ENCODE data around the gene MARK3.

Gene MARK3

GRCh38 chr14:103433916-103434563, 48.8 kb downstream of the MARK3 start:
- no peak for TF ChIP-seq HDGF (IDR thresholded peaks at IDR 0.05; ENCODE audit: borderline replicate concordance)
- ChIA-PET POLR2A (no interaction called here), CTCF (no interaction called here)
- no peak for DNase-seq (ENCODE audit: extremely low spot score)

- no peak for DNase-seq (ENCODE audit: extremely low spot score)
- TF ChIP-seq FOXM1 (IDR thresholded peaks at IDR 0.05; ENCODE audit: borderline replicate concordance) (no peak), PKNOX1 (IDR thresholded peaks at IDR 0.05) (no peak), L3MBTL2 (conservative IDR thresholded peaks at IDR 0.05) (no peak)
- CTCF ChIA-PET, result interaction anchor here (0.6 to 0.8 kb wide), 2 partner anchors 12 to 18 kb away, joined by 3 to 4 read pairs; no protein-coding TSS in a partner anchor
- POLR2A ChIA-PET, result no interaction called here
Measured at GRCh38 chr14:103434868-103435442, 49.7 kb downstream of the MARK3 start.

GRCh38 chr14:103436533-103436932, 51.3 kb downstream of the MARK3 start:
- ChIA-PET POLR2A (no interaction called here), CTCF (interaction anchor here (0.8 kb wide), 1 partner anchor 44 kb away, joined by 4 read pairs; no protein-coding TSS in a partner anchor)
- DNase-seq (ENCODE audit: extremely low spot score), result no peak
- TF ChIP-seq TARDBP (IDR thresholded peaks at IDR 0.05) (no peak), NFRKB (IDR thresholded peaks at IDR 0.05) (no peak), L3MBTL2 (conservative IDR thresholded peaks at IDR 0.05) (no peak), HDGF (IDR thresholded peaks at IDR 0.05; ENCODE audit: borderline replicate concordance) (no peak), ARNT (IDR thresholded peaks at IDR 0.05) (no peak), ZNF384 (IDR thresholded peaks at IDR 0.05) (no peak), ELF4 (IDR thresholded peaks at IDR 0.05) (no peak)

GRCh38 chr14:103442288-103442687, 57.1 kb downstream of the MARK3 start:
- ChIA-PET POLR2A (no interaction called here), CTCF (interaction anchor here (1.4 kb wide), 1 partner anchor 19 kb away, joined by 3 read pairs; no protein-coding TSS in a partner anchor)
- no peak for DNase-seq (ENCODE audit: extremely low spot score)
- TF ChIP-seq L3MBTL2 (conservative IDR thresholded peaks at IDR 0.05) (no peak), FOXK2 (IDR thresholded peaks at IDR 0.05) (no peak), FOXA1 (IDR thresholded peaks at IDR 0.05) (no peak)

- TF ChIP-seq FOXA1 (IDR thresholded peaks at IDR 0.05), result no peak
- no peak for TF ChIP-seq L3MBTL2 (conservative IDR thresholded peaks at IDR 0.05)
- TF ChIP-seq PKNOX1 (IDR thresholded peaks at IDR 0.05), result no peak
- no peak for TF ChIP-seq FOXM1 (IDR thresholded peaks at IDR 0.05; ENCODE audit: borderline replicate concordance)
- TF ChIP-seq ZNF384 (IDR thresholded peaks at IDR 0.05), result no peak
- no peak for TF ChIP-seq TARDBP (IDR thresholded peaks at IDR 0.05)
- TF ChIP-seq SUZ12 (IDR thresholded peaks at IDR 0.05), result no peak
- TF ChIP-seq LEF1 (IDR thresholded peaks at IDR 0.05; ENCODE audit: borderline replicate concordance), result no peak
- no peak for TF ChIP-seq NFRKB (IDR thresholded peaks at IDR 0.05)
- ChIA-PET CTCF (interaction anchor here (1.4 kb wide), 1 partner anchor 20 kb away, joined by 3 read pairs; no protein-coding TSS in a partner anchor), POLR2A (no interaction called here)
- no peak for DNase-seq (ENCODE audit: extremely low spot score)
Measured at GRCh38 chr14:103443111-103443510, 57.9 kb downstream of the MARK3 start.

GRCh38 chr14:103444837-103445524, 59.8 kb downstream of the MARK3 start:
- TF ChIP-seq LEF1 (IDR thresholded peaks at IDR 0.05; ENCODE audit: borderline replicate concordance) (no peak), ARNT (IDR thresholded peaks at IDR 0.05) (no peak), NFRKB (IDR thresholded peaks at IDR 0.05) (no peak), HDGF (IDR thresholded peaks at IDR 0.05; ENCODE audit: borderline replicate concordance) (no peak), L3MBTL2 (conservative IDR thresholded peaks at IDR 0.05) (no peak), FOXK2 (IDR thresholded peaks at IDR 0.05) (no peak), FOXM1 (IDR thresholded peaks at IDR 0.05; ENCODE audit: borderline replicate concordance) (no peak), BHLHE40 (IDR thresholded peaks at IDR 0.05; ENCODE audit: borderline replicate concordance) (no peak)
- DNase-seq (ENCODE audit: extremely low spot score), result no peak
- ChIA-PET POLR2A (no interaction called here), CTCF (interaction anchor here (0.6 to 1.5 kb wide), 4 partner anchors 21 to 77 kb away, joined by 3 to 5 read pairs (median 3); no protein-coding TSS in a partner anchor)

- no peak for DNase-seq (ENCODE audit: extremely low spot score)
- TF ChIP-seq SUZ12 (IDR thresholded peaks at IDR 0.05) (no peak), NFRKB (IDR thresholded peaks at IDR 0.05) (no peak), CTBP1 (IDR thresholded peaks at IDR 0.05; ENCODE audit: borderline replicate concordance) (no peak), ZNF384 (IDR thresholded peaks at IDR 0.05) (no peak), BHLHE40 (IDR thresholded peaks at IDR 0.05; ENCODE audit: borderline replicate concordance) (no peak), L3MBTL2 (conservative IDR thresholded peaks at IDR 0.05) (no peak), TARDBP (IDR thresholded peaks at IDR 0.05) (no peak), PKNOX1 (IDR thresholded peaks at IDR 0.05) (no peak), HDGF (IDR thresholded peaks at IDR 0.05; ENCODE audit: borderline replicate concordance) (no peak), ARNT (IDR thresholded peaks at IDR 0.05) (no peak), LEF1 (IDR thresholded peaks at IDR 0.05; ENCODE audit: borderline replicate concordance) (no peak), ELF4 (IDR thresholded peaks at IDR 0.05) (no peak), FOXA1 (IDR thresholded peaks at IDR 0.05) (no peak), SP1 (IDR thresholded peaks at IDR 0.05) (no peak), FOXM1 (IDR thresholded peaks at IDR 0.05; ENCODE audit: borderline replicate concordance) (no peak)
- POLR2A ChIA-PET, result no interaction called here
- CTCF ChIA-PET, result interaction anchor here (0.6 to 1.5 kb wide), 2 partner anchors 47 to 55 kb away, joined by 3 read pairs; no protein-coding TSS in a partner anchor
Measured at GRCh38 chr14:103445806-103446205, 60.6 kb downstream of the MARK3 start.

Data from HEK293T (cell line).